T-helper 9 cell (primary cell): Measurements from ENCODE around the gene SLC11A2.

Source experiments
- DNase-seq: peaks from one replicate; pipeline ENCODE4 v3.0.0-alpha.2; 2020
- total RNA-seq, 2 donors: gene quantifications; one replicate each; lab custom pipeline; 2026; lab: John Stamatoyannopoulos, UW

SLC11A2 gene
- 37.4 to 56.9 reads per million in 2 donors for total RNA-seq

GRCh38 chr12:51025836-51026638 is at the start of gene SLC11A2:
Gene SLC11A2 (minus strand): TSS chr12:51026384. CDS start chr12:51010728, 15,656 bp downstream.
- peak; percentile 88 for DNase-seq

GRCh38 chr12:51075390-51075789 is 49.2 kb upstream of the SLC11A2 start:
- no peak for DNase-seq

- no peak for DNase-seq
Observed at GRCh38 chr12:51071663-51072062, 45.5 kb upstream of the SLC11A2 start.

GRCh38 chr12:51070004-51070403 is 43.8 kb upstream of the SLC11A2 start:
- DNase-seq = no peak

GRCh38 chr12:51067771-51068170 is 41.6 kb upstream of the SLC11A2 start:
- no peak for DNase-seq

GRCh38 chr12:51067229-51067628 is 41.0 kb upstream of the SLC11A2 start:
- no peak for DNase-seq

- DNase-seq = no peak
Observed at GRCh38 chr12:51065530-51065929, 39.3 kb upstream of the SLC11A2 start.

GRCh38 chr12:51062631-51063397 is 36.6 kb upstream of the SLC11A2 start:
- DNase-seq = no peak

GRCh38 chr12:51059086-51059485 is 32.9 kb upstream of the SLC11A2 start:
- no peak for DNase-seq

GRCh38 chr12:51056242-51056641 is 30.1 kb upstream of the SLC11A2 start:
- DNase-seq = no peak

GRCh38 chr12:51055060-51055459 is 28.9 kb upstream of the SLC11A2 start:
- no peak for DNase-seq

GRCh38 chr12:51051787-51052186 is 25.6 kb upstream of the SLC11A2 start:
- DNase-seq = no peak

GRCh38 chr12:51049525-51049924 is 23.3 kb upstream of the SLC11A2 start:
- DNase-seq = no peak

GRCh38 chr12:51048661-51049251 is 22.6 kb upstream of the SLC11A2 start:
- DNase-seq = no peak

- DNase-seq = peak; percentile 79
Observed at GRCh38 chr12:51047655-51048540, 21.7 kb upstream of the SLC11A2 start, which contains the start of gene LETMD1. Gene LETMD1 (plus strand): TSS chr12:51048327. CDS start chr12:51048357, 30 bp downstream.

GRCh38 chr12:51036279-51036678 is 10.1 kb upstream of the SLC11A2 start:
- no peak for DNase-seq

- DNase-seq = no peak
Observed at GRCh38 chr12:51033457-51034089, 7.4 kb upstream of the SLC11A2 start.

GRCh38 chr12:51033048-51033447 is 6.9 kb upstream of the SLC11A2 start:
- DNase-seq = no peak

- DNase-seq = no peak
Observed at GRCh38 chr12:51028813-51029150, 2.6 kb upstream of the SLC11A2 start.

- no peak for DNase-seq
Observed at GRCh38 chr12:51028126-51028812, 2.1 kb upstream of the SLC11A2 start.

- no peak for DNase-seq
Observed at GRCh38 chr12:51027342-51027835, 1.2 kb upstream of the SLC11A2 start.
